ENCODE data around the gene OXCT1. TPM values are rescaled to one million over a fixed set of nuclear protein-coding genes. Genes with fewer than 3 reads are reported as not detected.
"Not testable (repeated sequence)": the region's sequence is repeated elsewhere in the genome, so short reads cannot be mapped to it uniquely, and the experiment has no call there.

OXCT1 gene
- total RNA-seq, 1 donor from 2014 or later = 16.6 TPM

DNA sequence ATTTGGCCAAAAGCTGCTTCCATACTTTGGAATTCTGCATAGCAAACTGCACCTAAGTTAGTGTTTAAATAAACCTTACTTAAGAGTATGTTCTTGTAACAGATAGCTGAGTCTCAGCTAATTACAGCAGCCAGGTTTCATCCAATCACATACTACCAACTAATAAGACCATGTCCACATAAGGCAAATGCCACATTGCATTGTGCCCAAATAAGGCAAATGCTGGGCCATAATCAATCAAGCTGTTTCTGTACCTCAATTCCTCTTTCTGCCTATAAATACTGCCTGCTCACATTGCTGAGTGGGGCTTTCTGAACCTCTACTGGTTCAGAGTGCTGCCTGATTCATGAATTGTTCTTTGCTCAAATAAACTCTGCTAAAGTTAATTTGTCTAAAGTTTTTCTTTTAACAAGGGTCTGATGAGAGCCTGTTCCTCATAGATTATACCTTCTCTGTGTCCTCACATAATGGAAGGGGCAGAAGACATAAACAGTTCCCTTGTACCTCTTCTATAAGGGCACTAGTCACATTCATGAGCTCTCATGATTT lies 4.4 kb upstream of the OXCT1 start:
- DNase-seq (ENCODE audit: low spot score) = no peak

DNA sequence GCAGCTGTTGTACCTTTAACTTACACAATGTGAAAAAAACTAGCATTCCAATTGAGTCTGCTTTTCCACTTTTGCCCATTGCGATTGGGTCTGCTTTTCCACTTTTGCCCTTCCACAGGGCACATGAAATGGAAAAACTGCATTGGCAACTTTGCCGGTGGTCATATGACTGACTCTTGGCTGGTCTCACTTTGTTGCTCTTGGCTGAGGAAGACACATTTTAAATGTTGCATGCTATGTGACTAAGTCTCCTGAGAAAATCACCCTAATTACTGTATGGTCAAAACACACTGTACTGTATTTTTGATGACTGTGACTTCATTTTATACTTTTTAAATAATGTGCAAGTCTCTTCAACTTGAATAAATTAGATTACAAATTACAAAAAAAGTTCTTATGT lies 1.6 kb upstream of the OXCT1 start:
- peak; percentile 43 for DNase-seq (ENCODE audit: low spot score)

DNA sequence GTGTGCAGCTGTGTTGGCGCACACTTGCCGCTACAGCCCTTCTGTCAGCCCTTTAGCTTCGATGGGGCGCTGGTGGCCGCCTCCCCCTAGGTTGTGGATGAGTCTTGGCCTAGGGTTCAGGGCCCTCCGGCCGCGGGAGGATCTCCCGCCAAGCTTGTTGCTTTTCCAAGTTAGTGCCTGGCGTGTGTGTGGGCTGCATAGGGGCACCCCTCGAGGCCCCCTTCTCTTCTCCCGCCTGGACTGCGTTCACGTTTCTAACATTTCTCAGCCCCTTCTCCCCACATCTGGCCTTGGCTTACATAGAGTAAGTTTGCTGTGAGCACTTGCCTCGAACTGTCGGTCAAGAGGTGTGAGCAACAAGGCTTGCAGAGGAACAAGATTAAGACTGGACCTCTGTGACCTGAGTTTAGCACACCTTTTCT lies 413 bp upstream of the OXCT1 start:
- no peak for DNase-seq (ENCODE audit: low spot score)

DNA sequence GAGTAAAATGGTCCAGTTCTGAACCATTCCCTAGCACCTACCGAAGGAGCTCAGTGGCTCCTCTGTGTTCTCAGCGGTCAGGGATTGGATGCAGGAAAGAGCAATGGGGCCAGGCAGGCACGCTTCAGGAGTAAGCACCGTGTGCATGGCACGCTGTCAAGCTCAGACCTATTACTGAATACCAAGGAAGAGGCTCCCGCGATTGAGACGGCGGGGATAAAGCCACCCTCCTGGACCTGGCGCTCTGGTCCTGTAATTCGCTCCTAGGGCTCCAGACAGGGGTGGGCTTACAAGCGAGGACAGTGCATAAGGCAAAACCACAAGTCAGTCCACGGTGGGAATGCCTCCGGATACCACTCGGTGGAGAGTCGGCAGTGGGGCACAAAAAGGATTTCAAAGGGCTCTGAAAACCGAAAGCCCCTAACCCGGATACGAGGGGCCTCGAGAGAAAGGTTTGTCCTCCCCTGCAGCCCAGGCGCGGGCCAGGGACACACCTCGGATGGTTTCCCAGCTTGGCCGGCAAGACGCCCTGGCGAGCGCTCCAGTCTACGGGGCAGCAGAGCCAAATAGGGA lies 988 bp downstream of the OXCT1 start:
- DNase-seq (ENCODE audit: low spot score) = no peak

DNA sequence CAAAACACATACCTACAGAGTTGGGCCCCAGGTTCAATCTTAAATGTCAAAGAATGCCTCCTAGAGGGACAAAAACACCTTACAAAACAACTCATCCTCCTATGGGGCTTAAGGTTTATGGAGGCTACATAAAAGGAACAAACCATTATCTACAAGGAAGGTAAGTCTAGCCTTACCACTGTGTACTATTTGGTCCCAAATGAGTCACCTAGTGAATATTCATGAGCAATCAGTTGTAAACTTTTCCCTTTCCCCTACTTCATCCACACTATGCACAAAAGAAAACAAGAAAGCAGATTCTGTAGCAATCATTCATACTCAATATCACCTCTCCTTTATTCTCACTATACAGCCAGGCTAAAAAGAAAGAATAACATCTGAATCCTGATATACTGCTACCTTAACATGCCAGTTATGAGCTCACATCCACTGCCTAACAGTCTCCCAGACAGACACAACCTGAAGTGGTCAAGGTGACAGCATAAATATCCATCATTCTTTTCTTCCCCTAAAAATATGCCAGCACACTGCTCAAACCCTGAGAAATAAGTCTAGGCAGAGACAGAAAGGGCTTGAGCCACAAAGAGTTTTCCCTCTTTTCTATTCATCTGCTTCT lies 6.2 kb downstream of the OXCT1 start:
- no peak for DNase-seq (ENCODE audit: low spot score)

DNA sequence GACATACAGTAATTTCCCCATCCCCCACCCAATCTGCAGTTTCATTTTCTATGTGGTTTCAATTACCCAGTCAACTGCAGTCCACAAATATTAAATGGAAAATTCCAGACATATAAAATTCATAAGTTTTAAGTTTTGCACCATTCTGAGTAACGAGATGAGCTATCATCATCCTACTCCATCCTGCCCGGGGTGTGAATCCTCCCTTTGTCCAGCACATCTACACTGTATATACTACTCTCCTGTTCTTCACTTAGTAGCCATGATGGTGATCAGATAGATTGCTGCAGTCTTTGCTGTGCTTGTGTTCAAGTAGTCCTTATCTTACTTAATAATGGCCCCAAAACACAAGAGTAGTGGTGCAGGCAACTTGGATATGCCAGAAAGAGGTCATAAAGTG lies 11.3 kb downstream of the OXCT1 start:
- DNase-seq (ENCODE audit: low spot score) = no peak

DNA sequence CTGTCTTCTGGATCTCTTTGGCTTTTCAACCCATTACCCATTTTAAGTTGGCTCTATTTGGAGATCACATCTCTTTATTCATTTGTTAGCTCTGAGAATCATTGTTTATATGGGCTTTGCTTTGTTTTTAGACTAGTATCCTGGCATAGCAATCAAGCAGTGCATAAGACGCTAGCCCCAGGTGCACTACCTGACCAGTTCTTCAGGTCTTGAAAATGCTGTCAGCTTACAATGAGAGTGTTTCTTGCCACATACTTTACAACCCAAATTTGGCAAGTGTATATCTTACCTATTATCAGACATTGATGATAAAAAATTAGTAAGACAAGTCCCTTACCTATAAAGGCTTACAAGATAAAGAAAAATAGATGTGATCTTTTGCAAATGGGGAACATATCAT lies 12.2 kb downstream of the OXCT1 start:
- DNase-seq (ENCODE audit: low spot score) = no peak

DNA sequence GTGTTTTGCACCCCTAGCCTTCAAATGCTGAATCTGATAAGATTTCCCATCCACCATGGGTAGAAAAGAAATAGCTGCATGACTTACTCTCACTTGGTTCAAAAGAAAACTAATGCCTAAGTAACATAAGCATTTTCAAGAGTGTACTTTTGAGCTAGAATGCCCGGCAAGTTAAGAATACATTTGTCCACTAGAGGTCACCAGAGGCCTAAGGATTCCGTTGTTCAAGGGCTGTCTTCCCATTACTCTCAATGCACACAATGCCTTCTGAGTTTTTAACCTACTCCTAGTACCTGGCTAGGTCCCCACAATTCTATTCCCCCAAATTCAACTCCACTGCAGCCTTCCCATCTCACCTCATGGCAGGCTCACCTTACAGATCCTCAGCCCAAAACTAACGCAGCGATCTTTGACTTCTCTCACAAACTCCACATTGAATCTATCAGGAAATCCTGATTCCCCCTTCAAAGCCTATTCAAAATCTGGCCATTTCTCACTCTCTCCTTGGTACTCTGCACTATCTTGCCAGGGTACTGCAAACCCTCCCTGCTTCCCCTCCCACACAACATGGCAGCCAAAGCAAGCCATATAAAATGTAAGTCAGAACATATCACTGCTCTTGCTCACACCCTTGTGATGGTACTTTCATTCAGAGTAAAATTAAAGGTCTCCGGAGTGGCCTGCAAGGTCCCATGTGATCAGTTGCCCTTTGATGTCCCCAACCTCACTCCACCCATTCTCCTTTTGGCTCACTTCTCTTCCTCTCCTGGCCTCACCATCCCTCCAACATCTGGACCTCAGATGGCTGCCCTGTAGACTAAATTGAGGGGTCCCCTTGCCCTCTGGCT lies 13.4 kb downstream of the OXCT1 start:
- DNase-seq (ENCODE audit: low spot score) = peak; percentile 84

DNA sequence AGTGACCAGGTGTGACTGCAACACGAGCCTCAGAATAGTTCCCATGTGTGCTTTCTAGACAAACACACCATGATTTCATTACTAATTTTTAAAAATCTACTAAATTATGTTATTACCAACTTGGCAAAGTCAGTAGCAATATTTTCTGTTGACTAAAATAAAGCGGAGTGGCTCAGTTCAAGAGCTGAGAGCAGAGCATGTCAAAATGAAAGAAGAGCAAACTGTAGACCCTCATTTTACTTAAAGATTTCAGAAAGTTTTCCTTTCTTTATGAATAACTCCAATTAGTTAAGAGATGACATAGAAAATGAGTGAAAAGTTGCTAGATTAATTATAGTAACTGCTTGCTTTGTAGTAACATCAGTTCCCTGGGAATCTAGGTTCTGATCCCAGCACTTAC lies 17.9 kb downstream of the OXCT1 start:
- no peak for DNase-seq (ENCODE audit: low spot score)

DNA sequence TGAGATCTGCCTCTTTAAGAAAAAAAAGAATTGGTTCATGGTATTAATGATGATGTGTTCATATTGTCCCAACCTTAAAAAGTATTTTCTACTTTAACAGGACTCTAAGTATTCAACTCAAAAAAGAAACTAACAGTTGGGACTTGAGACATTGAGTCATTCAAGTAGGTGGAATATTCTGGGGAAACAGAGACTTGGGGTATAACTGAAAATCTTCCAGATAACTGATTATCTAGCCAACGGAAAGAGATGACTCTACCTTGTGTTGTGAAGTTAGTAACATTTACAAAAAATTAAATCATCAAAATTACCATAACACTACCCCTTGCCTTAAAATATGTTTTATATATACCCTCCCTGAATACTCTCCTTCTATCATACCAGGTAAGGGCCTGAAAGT lies 19.1 kb downstream of the OXCT1 start:
- DNase-seq (ENCODE audit: low spot score) = no peak

DNA sequence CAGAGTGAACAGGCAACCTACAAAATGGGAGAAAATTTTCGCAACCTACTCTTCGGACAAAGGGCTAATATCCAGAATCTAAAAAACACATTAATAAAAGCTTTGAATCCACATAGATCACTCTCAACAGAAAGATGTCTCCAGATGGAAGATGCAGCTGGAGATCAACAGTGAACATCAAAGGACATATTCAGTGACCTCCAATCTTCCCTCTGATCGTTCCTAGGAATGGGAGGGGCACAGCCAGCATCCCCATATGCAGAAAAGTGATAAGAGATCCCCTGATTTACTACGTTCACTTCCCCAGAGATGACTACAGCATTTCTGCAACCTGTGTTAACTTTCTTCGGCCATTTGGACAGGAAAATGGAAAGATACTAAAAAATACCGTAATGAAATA lies 21.2 kb downstream of the OXCT1 start:
- DNase-seq (ENCODE audit: low spot score) = no peak

DNA sequence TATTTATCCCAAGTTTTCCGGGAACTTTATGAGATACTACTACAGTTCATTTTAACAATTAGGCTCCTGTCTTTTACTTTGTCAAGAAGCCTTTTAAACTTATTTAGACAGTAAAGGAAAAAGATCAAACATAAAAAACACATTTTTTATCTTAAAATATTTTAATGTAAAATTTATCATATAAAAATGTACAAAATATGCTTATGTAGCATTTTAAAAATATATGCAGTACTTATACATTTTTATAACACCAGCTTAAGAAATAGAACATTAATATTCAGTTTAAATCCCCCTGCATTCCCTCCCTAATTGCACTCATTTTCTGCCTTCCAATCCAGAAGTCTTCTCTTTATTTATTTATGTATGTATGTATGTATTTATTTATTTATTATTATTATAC lies 24.5 kb downstream of the OXCT1 start:
- DNase-seq (ENCODE audit: low spot score) = not testable (repeated sequence)

DNA sequence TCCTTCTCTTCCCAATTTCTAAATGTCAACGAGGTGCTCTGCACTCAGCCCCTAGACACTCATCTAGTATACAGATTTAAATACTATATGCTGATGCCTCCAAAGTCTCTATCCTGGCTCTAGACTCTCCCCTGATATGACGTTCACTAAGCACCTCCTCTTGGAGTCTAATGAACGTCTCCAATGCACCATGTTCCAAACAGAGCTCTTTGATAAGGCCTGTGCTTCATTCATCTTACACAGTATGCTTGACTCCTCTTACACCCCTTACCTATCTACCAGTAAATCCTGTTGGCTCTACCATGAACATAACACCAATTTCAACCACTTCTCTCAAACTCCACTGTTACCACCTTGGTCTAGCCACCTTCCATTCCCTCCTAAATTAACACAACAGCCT lies 25.7 kb downstream of the OXCT1 start:
- no peak for DNase-seq (ENCODE audit: low spot score)

DNA sequence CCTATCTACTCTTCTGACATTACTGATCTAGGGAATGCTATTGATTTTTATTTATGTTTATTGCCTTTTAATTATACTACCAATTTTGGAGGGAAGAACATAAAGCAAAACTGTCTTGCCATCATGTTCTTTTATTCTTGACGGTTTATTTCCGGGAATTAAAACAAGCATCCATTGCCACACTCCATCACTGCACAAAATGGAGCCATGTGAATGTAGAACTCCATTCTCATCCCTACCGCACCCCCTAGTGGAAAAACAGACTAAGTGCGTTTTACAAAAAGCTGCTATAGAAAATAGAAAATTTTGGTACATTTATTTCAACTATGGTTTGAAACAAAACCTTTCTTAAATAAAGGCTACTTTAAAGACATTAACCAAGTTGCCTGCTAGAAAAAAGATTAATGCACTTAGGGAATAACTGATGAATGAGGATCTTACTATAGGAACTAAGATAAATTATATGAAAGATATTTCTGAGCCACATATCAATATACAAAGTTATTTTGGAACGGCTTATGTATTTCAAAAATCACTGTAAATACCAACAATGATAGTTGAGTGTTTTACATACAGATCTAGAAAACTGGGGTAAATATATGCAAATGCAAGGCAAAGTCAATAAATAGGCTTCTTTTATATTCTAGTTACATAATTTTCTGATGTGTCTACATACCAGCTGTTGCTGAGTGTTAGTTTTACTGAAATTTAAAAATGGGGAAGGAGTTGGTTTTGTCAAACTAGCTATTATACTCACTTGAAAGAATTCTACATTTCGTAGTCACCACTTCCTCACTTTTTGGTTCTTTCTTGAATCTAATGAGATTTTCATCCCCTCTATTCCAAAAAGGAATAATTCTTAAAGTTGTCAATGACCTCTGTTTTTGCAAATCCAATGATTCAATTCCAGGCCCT lies 26.5 kb downstream of the OXCT1 start:
- DNase-seq (ENCODE audit: low spot score) = peak; percentile 54

DNA sequence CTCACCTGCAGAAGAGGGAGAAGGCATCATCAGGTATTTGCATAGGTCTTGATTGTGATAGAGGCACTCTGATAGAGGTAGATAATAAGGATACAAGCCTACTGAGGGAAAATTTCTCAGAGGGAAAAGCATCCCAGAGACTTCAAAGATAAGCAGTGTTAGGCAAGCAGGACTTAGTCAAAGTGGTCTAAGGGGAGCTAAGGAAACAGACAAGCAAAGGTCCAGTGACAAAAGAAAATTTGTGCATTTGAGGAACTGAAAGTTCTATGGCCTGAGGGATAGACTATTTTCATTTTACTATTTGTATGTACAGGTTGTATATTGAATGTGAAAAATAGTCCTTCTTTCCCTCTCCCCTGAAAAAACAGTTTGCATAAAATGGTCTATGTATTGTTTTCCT lies 27.4 kb downstream of the OXCT1 start:
- no peak for DNase-seq (ENCODE audit: low spot score)

DNA sequence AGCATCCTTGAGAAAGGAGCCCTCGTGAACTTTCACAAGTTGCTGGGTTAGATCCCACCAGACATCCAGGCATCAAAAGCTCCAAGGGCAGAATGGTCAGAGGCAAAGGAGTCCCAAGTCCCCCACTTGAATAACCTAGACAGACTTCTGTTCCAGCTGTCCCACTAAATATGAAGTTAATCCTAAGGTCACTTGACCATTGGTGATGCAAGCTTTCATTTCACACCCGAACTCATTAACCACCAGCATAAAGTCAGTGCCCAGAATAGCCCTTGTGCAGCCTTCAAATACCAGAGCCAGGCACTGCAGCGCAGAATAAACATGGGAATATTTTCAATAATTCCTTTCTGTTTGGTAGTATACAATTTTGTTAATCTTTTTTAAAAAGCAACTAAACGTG lies 28.9 kb downstream of the OXCT1 start:
- DNase-seq (ENCODE audit: low spot score) = no peak

DNA sequence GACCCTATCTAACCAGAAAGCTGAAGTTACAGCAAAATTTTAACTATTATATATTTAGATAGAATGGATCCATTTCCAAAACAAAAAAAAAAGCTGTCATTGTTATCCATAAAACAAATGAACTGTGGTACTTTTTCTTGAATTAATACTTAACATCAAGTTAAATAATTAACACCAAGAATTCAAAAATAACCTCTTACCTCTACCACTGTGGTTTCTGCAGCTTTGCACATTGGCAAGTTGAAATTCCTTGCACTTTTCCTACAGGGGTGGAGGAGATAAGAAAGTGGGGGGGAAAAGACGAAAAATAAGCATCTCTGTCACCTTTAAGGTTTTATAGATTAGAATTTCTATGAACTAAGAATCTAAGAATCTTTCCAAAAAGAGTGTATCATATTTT lies 30.0 kb downstream of the OXCT1 start:
- no peak for DNase-seq (ENCODE audit: low spot score)

DNA sequence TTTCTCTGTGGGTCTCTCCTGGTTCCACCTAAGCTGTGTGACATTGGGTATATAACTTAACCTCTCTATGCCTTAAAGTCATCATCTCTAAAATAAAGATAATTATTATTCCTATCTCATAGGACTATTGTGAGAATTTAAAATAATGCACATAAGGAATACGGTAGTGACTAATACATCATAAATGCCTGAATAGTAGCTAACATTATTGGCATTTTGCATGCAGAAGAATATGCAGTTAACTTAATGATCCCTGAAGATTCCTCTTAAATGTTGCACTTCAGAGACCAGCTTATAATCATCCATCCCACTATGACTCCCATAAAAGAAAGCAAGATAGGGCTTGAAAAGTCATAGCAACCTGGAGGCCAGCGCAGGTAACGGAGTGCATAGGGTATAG lies 32.4 kb downstream of the OXCT1 start:
- DNase-seq (ENCODE audit: low spot score) = no peak

DNA sequence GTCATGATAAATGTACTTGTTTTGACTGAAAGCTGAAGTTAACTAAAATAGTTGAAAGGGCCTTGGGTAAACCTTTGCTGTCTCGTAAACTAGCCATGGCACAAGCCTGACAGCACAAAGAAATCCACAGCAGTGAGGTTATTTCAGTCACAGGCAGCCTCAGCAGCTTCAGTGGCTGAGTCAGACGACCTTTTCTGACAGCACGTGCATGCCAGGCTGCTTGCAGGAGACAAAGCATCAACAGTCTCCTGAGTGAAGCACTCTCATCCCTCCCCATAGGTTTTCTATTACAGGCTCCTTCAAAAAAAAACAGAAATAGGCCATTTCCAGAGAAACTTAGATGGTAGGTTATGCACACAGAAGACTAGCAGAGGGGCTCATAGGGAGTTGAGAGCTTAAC lies 34.6 kb downstream of the OXCT1 start:
- DNase-seq (ENCODE audit: low spot score) = peak; percentile 49

DNA sequence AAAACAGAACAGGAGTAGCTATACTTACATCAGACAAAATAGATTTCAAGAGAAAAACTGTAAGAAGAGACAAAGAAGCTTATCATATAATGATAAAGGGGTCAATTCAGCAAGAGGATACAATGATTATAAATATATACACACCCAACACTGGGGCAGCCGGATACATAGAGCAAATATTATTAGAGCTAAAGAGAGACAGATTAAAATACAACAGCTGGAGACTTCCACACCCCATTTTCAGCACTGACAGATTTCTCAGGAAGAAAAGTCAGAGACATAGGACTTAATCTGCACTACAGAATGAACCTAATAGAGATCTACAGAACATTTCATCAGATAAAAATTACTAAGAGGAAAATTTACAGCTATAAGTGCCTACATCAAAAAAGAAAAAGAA lies 35.7 kb downstream of the OXCT1 start:
- no peak for DNase-seq (ENCODE audit: low spot score)

DNA sequence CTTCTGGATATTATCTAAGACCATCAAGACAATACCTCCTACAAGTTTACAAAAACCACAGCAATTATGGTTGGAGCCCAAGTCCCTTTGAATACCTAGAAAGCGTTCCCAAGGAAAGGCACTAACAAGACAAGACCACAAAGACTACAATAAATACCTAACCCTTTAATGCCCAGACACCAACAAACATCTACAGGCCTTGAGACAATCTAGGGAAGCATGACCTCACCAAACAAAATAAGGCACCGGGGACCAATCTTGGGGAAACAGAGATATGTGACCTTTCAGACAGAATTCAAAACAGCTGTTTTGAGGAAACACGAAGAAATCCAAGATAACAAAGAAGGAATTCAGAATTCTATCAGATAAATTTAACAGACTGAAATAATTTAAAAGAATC lies 37.8 kb downstream of the OXCT1 start:
- no peak for DNase-seq (ENCODE audit: low spot score)

DNA sequence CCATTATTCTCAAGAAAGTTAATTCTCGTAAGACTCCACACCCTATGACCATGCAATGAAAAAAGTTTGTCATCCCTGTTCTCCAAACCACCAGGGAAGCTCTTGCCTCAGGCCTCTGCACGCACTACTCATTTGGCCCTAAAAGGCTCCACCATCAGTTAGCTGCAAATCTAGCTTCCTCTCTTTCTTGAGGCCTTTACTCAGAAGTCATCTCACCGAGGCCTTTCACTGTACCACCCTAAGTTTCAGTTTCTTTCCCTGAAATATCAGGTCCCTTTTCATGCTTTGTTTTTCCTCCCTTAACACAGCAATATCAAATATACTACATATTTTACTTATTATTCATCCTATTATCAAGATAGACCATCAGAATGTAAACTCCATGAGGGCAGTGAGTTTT lies 39.1 kb downstream of the OXCT1 start:
- DNase-seq (ENCODE audit: low spot score) = no peak
